ENCODE measurements around the gene OXER1. TPM values are rescaled to one million over a fixed set of nuclear protein-coding genes. Genes with fewer than 3 reads are reported as not detected.
"Not testable (repeated sequence)": the region's sequence is repeated elsewhere in the genome, so short reads cannot be mapped to it uniquely, and the experiment has no call there.

OXER1 gene
- total and polyA plus RNA-seq, 2 experiments from 2014 or later: not detected

- Histone ChIP-seq H3K27me3 (replicated peaks; ENCODE audit: insufficient read depth) (no peaks in the 10 kb centered on the region), H3F3A (ENCODE audit: insufficient read depth) (peaks cover 7% of the 10 kb centered on the region; the same call in 1 of the 2 replicates), H3K9ac (no peak overlapping the region), H3K9me2 (ENCODE audit: insufficient read depth) (no peaks in the 10 kb centered on the region), H3K9me3 (ENCODE audit: low read depth) (no peaks in the 10 kb centered on the region), H3K4me2 (ENCODE audit: unreplicated experiment) (no peak overlapping the region), H3K4me3 (no peak overlapping the region), H3K4me1 (ENCODE audit: insufficient read depth) (peaks cover 12% of the 10 kb centered on the region), H3K79me2 (ENCODE audit: insufficient read depth) (no peaks in the 10 kb centered on the region), H2AFZ (no peak overlapping the region), H3K36me3 (ENCODE audit: low read depth) (no peaks in the 10 kb centered on the region), H4K20me1 (ENCODE audit: insufficient read depth) (no peaks in the 10 kb centered on the region), H3K27ac (no peak overlapping the region)
- in situ Hi-C loops (cut with MboI): no loop called here
- no peak for DNase-seq
- TF ChIP-seq EZH2 (IDR thresholded peaks at IDR 0.05; ENCODE audit: insufficient read depth, poor library complexity, severe bottlenecking) (no peak), EZH2phosphoT487 (IDR thresholded peaks at IDR 0.05; ENCODE audit: insufficient read depth, low read depth) (no peak)
- 78 to 82% methylated on average over 3 of the region's 3 CpGs for WGBS, 2 experiments (ENCODE audit: low coverage in 1 of 2, low lambda C conversion rate in 2 of 2, missing lambda C conversion rate in 2 of 2)
Observed at GRCh38 chr2:42741140-42741539, 22.8 kb downstream of the OXER1 start.

DNA sequence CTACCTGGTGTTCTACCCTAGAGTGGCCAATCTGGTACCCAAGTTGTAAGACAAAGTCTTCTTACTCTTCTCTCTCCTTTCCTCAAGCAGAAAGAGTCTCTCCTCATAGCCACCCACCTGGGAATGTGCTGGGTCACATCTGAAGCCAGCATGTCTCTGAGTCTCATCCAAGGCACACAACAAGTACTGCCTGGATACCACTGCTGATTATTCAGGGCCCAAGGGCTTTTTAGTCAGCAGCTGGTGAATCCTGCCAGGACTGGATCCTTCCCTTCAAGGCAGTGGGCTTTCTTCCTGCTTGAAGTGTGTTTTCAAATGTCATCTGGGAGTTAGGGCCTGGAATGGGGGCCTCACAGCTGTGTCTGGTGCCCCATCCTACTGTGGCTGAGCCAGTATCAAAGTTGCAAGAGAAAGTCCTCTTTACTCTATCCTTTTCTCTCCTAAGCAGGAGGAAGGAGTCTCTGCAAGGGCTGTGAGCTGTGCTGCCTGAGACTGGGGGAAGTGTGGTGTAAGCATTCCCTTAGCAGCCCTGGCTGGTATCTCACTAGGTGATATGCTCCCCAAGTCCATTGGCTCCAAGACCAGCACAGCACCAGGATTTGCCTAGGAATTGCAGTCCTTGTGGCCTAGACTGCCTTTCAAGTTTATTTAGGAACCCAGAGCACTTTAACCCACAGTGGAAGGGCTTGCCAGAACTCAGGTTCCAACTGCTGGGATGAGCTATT, 27.2 kb downstream of the OXER1 start:
- Histone ChIP-seq H4K20me1 (ENCODE audit: insufficient read depth) (no peaks in the 10 kb centered on the region), H3K27me3 (replicated peaks; ENCODE audit: insufficient read depth) (no peaks in the 10 kb centered on the region), H3K79me2 (ENCODE audit: insufficient read depth) (no peaks in the 10 kb centered on the region), H3K9me2 (ENCODE audit: insufficient read depth) (no peaks in the 10 kb centered on the region), H3K4me2 (ENCODE audit: unreplicated experiment) (no peak overlapping the region), H3K9ac (no peak overlapping the region), H3K27ac (no peak overlapping the region), H3K9me3 (ENCODE audit: low read depth) (no peaks in the 10 kb centered on the region), H2AFZ (no peak overlapping the region), H3F3A (ENCODE audit: insufficient read depth) (no peaks in the 10 kb centered on the region), H3K4me1 (ENCODE audit: insufficient read depth) (no peaks in the 10 kb centered on the region), H3K36me3 (ENCODE audit: low read depth) (no peaks in the 10 kb centered on the region), H3K4me3 (no peak overlapping the region)
- peak; percentile 15 for DNase-seq
- TF ChIP-seq EZH2 (IDR thresholded peaks at IDR 0.05; ENCODE audit: insufficient read depth, poor library complexity, severe bottlenecking): no peak
- in situ Hi-C loops (cut with MboI): no loop called here

DNA sequence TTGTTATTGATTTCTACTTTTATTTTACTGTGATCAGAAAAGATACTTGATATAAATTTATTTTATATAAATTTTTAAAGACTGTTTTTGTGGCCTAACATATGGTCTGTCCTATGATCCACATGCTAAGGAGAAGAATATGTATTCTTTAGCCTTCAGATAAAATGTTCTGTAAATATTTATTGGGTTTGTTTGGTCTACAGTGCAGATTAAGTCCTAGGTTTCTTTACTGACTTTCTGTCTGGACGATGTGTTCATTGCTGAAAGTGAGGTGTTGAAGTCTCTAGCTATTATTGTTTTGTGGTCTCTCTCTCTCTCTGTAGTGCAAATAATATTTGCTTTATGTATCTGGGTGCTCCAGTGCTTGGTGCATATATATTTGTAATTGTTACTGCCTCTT, 30.1 kb downstream of the OXER1 start:
- Histone ChIP-seq H3K9me3 (ENCODE audit: low read depth) (no peaks in the 10 kb centered on the region), H3K27ac (no peak overlapping the region), H3K4me3 (no peak overlapping the region), H3K27me3 (replicated peaks; ENCODE audit: insufficient read depth) (no peaks in the 10 kb centered on the region), H3K4me2 (ENCODE audit: unreplicated experiment) (no peak overlapping the region), H3F3A (ENCODE audit: insufficient read depth) (no peaks in the 10 kb centered on the region), H3K36me3 (ENCODE audit: low read depth) (no peaks in the 10 kb centered on the region), H4K20me1 (ENCODE audit: insufficient read depth) (no peaks in the 10 kb centered on the region), H2AFZ (no peak overlapping the region), H3K79me2 (ENCODE audit: insufficient read depth) (no peaks in the 10 kb centered on the region), H3K9me2 (ENCODE audit: insufficient read depth) (no peaks in the 10 kb centered on the region), H3K9ac (no peak overlapping the region), H3K4me1 (ENCODE audit: insufficient read depth) (no peaks in the 10 kb centered on the region)
- WGBS, 2 experiments (ENCODE audit: low coverage in 1 of 2, low lambda C conversion rate in 2 of 2, missing lambda C conversion rate in 2 of 2): 92 to 95% methylated on average over 1 of the region's 1 CpG
- in situ Hi-C loops (cut with MboI): no loop called here
- TF ChIP-seq EZH2phosphoT487 (IDR thresholded peaks at IDR 0.05; ENCODE audit: insufficient read depth, low read depth) (no peak), EZH2 (IDR thresholded peaks at IDR 0.05; ENCODE audit: insufficient read depth, poor library complexity, severe bottlenecking) (no peak)
- DNase-seq: no peak

GRCh38 chr2:42731316-42731715, 32.6 kb downstream of the OXER1 start:
- H3K79me2 ChIP-seq (ENCODE audit: insufficient read depth); H2AFZ ChIP-seq; H3K4me1 ChIP-seq (ENCODE audit: insufficient read depth); H3K9me3 ChIP-seq (ENCODE audit: low read depth); H3K27me3 ChIP-seq (replicated peaks; ENCODE audit: insufficient read depth); H3K4me2 ChIP-seq (ENCODE audit: unreplicated experiment); H3K36me3 ChIP-seq (ENCODE audit: low read depth); H4K20me1 ChIP-seq (ENCODE audit: insufficient read depth); H3F3A ChIP-seq (ENCODE audit: insufficient read depth); H3K9ac ChIP-seq; H3K9me2 ChIP-seq (ENCODE audit: insufficient read depth); H3K4me3 ChIP-seq; H3K27ac ChIP-seq; in situ Hi-C loops (cut with MboI); DNase-seq: not testable (repeated sequence)
- WGBS, 2 experiments (ENCODE audit: low coverage in 1 of 2, low lambda C conversion rate in 2 of 2, missing lambda C conversion rate in 2 of 2): 92 to 94% methylated on average over 4 of the region's 4 CpGs

DNA sequence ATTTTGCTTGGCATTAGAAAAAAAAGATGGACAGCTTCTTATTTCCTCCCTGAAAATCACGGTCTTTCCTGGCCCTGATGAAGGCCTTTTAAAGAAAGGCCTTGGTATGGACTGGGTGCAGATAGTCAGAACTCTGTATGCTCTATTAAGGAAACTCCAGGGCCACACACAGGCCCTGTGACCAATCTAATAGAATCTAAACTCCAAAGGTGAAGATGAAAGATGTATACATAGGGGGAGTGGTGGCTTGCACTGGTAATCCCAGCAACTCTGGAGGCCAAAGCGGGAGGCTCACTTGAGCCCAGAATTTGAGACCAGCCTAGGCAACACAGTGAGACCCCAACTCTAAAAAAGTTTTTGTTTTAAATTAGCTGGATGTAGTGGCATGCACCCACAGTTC, 37.3 kb downstream of the OXER1 start:
- H3K9ac ChIP-seq: no peak overlapping the region
- no peaks in the 10 kb centered on the region for H4K20me1 ChIP-seq (ENCODE audit: insufficient read depth)
- no peak overlapping the region for H3K4me2 ChIP-seq (ENCODE audit: unreplicated experiment)
- in situ Hi-C loops (cut with MboI): no loop called here
- H3K79me2 ChIP-seq (ENCODE audit: insufficient read depth): no peaks in the 10 kb centered on the region
- H3K27ac ChIP-seq: no peak overlapping the region
- H3K27me3 ChIP-seq (replicated peaks; ENCODE audit: insufficient read depth): no peaks in the 10 kb centered on the region
- no peak overlapping the region for H3K4me3 ChIP-seq
- no peaks in the 10 kb centered on the region for H3K9me3 ChIP-seq (ENCODE audit: low read depth)
- WGBS, 2 experiments (ENCODE audit: low coverage in 1 of 2, low lambda C conversion rate in 2 of 2, missing lambda C conversion rate in 2 of 2): 90 to 94% methylated on average over 2 of the region's 2 CpGs
- no peak for DNase-seq
- H2AFZ ChIP-seq: no peak overlapping the region
- no peaks in the 10 kb centered on the region for H3K9me2 ChIP-seq (ENCODE audit: insufficient read depth)
- H3F3A ChIP-seq (ENCODE audit: insufficient read depth): peaks cover 14% of the 10 kb centered on the region
- H3K36me3 ChIP-seq (ENCODE audit: low read depth): no peaks in the 10 kb centered on the region
- peaks cover 13% of the 10 kb centered on the region for H3K4me1 ChIP-seq (ENCODE audit: insufficient read depth)
- TF ChIP-seq EZH2 (IDR thresholded peaks at IDR 0.05; ENCODE audit: insufficient read depth, poor library complexity, severe bottlenecking) (no peak), EZH2phosphoT487 (IDR thresholded peaks at IDR 0.05; ENCODE audit: insufficient read depth, low read depth) (no peak)

Data from GM23248 (cell line).